Stimulated activated CD4-positive, alpha-beta T cell treated with anti-CD3 and anti-CD28 coated beads, Interleukin-2, amount 100 ng/mL, for 4 hours (primary cell): ENCODE results near the gene DLX2.
"Not testable (repeated sequence)": the region's sequence is repeated elsewhere in the genome, so short reads cannot be mapped to it uniquely, and the experiment has no call there.

Experiments used
- DNase-seq: peaks from one replicate; pipeline ENCODE4 v3.0.0-alpha.2; 2020; ENCODE audit warnings: low read depth

The DLX2 gene

DNA sequence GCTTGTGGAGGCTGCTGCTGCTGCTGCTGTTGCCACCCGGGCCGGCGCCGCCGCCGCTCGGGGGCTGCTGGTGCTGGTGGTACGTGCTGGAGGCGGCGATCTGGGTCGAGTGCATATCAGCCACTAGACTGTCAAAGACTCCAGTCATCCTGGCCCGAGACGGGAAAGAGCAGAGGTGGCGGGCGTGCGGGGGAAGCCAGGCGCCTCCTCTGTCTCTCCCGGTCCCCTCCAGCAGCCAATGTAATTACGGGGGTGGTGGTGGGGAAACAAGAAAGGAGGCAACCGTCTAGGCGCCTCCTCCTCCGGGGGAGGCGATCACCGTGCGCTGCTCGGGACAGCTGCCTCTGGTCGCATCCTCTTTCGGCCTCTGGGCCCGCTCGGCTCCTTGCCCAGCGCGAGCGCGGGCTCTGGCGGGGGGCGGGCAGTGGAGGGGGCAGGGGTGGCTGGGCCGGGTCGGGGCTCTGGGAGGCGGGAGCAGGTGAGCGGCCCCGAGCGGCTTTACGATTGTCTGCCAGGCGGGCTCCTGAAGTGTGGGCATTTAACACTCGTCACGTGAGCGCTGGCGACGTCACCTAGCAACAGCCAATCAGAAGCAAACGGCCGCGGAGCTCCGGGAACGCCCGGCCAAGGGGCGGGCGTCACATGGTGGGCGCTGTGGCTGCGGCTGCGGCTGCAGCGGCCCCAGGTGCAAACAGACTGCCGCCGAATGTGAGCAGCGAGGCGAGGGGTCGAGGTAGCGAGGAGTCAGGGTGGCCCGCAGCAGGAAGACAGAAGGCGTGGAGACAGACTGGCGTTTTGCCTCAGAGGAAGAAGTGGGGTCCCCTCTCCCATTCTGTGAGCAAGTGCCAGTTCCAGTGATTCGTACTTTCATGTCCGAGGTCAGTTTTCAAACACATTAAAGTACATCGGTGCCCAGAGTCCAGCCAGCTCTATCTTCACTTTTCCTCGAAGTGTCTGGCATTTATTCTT, at the start of gene DLX2:
TSS of gene DLX2 (minus strand) at position 510 of the 969 bp plus-strand sequence. CDS start at position 148, 362 bp downstream.
- peak; percentile 45 for DNase-seq

DNA sequence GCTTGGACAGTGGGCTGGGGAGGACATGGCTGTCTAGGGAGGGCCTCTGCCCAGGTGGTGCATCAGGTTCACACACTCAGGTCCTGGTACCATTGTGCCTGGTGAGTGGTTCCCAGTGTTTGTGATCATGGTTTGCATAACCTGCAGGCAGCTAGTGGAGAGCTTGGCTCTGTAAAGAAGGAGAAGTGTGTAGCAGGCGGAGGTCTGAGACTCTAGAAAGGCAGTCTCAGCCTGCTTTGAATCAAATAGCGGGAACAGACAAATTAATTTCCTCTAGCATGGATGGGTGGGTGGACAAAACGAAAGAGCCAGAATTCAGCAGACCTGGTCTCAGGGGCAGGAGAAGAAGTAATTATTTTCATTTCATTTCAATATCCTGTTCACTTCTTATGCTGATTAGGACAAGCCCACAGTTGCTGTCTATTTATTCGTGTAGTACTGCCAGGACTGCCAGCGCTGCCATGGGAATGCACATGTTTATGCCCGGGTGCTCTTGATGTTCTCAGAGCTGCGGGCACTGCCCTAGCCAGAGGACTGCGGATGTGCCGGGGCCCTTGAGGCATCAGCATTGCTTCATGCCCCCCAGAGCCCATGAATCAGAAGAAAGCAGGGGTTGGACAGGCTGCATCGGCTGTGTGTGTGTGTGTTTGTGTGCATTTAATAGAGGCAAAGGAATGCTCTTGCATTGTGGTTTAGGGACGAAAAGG, 45.4 kb upstream of the DLX2 start:
- no peak for DNase-seq

DNA sequence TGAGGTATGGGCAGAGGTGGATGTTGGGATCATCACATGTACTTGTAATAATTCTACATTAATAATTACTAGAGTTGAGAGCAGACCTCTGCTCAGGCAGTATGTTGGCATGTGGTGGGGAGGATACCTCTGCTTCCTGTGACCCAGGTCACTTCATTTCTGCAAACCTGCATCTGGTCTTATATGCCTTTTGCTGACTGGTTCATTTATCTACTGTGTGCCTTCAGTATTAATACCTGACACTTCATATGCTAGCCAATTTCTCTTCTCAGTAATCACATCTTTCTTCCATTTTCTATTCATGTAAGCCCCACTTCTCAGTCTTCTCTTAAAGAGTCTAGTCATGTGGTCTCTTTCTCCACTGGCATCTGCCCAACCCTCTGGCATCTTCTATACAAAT, 41.1 kb upstream of the DLX2 start:
- DNase-seq = no peak

DNA sequence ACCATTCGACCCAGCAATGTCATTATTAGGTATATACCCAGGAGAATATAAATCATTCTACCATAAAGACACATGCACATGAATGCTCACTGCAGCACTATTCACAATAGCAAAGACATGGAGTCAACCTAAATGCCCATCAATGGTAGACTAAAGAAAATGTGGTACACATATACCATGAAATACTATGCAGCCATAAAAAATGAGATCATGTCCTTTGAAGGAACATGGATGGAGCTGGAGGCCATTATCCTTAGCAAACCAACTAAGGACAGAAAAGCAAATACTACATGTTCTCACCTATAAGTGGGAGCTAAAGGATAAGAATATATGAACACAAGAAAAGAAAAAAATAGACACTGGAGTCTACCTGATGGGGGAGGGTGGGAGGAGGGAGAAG, 36.0 kb upstream of the DLX2 start:
- DNase-seq = not testable (repeated sequence)

DNA sequence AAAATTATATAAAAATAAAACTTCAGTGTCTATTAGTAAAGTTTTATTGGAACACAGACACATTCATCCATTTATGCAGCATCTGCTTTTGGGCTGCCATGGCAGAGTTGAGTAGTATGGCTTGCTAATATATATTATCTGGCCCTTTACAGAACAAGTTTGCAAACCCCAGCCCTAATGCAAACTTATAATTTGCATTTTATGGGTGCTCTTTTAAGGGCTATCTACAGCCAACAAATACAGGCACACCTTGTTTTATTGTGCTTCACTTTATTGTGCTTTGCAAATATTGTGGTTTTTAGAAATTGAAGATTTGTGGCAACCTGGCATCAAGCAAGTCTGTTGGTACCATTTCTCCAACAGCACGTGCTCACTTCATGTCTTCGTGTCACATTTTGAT, 35.2 kb upstream of the DLX2 start:
- DNase-seq = no peak

DNA sequence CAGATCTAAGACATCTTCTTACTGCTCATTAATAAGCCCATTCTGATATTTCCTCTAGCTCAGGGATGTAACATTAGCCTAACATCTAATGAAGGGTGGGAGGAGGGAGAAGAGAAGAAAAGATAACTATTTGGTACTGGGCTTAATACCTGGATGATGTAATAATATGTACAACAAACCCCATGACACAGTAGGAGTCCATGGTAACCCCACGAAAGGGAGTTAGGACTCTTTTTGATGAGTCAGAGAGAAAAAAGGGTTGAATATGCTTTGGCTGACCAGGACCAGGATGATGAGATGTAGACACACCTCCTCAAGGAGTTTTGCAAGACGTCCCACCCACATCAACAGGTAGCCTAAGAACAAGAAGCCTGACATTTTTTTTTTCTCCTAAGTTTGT, 34.4 kb upstream of the DLX2 start:
- no peak for DNase-seq

DNA sequence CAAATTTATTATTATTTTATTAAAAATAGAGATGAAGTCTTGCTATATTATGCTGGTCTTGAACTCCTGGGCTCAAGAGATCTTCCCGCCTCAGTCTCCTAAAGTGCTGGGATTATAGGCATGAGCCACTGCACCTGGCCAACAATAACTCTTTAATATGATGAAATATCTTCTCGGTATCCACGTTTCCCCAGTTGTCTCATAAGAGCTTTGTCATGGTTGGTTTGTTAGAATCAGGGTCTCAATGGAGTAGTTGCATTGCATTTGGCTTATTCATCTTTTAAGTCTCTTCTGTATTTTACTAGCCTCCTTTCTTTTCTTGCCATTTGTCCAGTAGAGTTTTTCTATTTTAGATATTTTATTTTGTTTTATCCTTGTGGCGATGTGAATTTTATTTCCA, 32.7 kb upstream of the DLX2 start:
- DNase-seq = no peak

DNA sequence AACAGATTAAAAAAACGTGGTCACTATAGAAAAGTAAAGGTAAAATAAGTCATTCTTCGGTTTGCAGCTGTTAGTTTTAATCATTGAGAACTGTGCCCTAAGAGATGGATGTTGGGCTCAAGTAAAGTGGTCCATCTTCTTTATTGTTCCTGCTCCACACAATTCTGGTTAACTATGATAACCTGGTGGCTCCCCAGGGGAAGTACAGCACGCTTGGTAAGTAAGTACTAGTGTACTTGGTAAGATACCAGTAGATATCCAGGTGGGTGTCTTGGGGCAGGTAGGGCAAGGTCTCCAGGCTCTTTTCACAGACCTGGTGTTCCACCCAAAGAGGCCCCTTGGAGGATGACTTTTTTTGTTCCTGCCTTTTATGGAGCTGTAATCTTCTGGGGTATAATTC, 31.6 kb upstream of the DLX2 start:
- no peak for DNase-seq

DNA sequence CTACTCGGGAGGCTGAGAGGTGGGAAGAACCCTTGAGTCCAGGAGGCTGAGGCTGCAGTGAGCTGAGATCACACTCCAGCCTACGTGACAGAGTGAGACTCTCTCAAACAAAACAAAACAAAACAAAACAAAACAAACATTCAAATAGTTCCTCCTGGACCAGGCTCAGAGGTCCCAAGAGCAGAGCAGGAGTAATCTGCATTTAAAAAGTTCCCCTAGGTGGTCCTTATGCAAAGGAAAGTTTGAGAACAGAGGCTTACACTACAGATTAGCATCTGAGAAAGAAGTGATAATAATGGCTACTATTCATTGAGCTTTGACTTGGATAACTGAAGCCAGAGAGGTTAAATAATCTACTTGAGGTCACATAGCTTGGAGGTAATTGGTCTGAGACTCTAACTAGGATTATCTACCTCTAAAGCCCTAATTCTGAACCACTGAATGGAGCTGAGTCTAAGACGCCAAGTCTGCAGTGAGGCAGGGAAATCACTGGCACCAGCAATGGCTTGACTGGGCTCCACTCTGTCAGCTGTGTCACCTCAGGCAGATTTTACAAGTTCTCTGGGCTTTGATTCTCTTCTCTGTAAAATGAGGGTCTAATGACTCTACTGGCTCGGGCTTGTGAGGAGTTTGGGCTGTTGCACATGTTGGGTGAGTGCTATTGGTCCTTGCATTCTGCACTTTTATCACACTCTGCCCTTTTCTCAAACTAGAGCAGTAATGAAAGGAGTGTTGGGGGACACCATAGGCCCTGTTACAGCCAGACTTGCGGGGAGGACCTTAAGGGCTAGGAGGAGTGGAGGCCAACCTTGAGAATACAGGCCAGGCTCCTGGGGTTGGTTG, 29.2 kb upstream of the DLX2 start:
- DNase-seq = no peak

DNA sequence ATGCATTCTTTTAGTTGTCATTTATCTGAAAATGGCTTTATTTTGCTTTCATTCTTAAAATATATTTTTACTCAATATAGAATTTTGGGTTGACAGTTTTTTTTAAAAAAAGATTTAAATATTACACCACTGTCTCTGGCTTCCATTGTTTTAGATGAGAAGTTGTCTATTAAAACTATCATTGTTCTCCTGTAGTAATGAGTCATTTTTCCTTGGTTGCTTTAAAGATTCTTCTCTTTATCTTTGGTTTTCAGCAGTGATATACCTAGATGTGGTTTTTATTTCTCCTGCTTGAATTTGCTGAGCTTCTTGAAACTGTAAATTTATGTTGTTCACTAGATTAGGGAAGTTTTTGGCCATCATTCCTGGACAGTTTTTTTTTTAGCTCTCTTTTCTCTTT, 26.7 kb upstream of the DLX2 start:
- no peak for DNase-seq

DNA sequence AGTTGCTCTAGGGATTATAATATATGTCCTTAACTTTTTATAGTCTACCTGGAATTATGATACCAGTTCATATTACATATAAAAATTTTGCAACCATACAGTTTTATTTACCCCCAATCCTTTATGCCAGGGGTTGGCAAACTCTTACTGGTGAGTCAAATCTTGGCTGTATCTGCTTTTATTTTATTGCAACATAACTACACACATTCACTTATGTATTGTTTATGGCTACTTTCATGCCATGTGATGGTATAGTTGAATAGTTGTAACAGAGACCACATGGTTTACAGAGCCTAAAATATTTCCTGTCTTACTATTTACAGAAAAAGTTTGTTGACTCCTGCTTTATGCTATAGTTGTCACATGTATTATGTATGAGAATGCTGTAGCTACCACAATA, 25.8 kb upstream of the DLX2 start:
- no peak for DNase-seq

DNA sequence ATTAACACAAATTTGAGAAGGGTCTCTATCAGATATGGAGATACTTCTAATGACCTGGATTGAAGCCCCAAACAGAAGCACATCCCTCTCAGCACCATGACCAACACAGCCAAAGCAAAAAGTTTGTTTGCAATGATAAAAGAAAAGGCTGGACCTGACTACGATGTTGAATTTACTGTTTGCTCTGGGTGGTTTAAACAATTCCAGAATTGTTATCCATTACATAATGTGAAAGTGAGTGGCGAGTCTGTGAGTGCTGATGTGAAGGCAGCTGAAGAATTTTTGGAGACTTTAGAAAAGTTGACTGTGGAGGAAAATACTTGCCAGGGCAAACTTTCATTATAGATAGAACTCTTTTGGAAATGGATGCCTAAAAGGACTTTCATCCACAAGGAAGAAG, 17.4 kb upstream of the DLX2 start:
- no peak for DNase-seq

DNA sequence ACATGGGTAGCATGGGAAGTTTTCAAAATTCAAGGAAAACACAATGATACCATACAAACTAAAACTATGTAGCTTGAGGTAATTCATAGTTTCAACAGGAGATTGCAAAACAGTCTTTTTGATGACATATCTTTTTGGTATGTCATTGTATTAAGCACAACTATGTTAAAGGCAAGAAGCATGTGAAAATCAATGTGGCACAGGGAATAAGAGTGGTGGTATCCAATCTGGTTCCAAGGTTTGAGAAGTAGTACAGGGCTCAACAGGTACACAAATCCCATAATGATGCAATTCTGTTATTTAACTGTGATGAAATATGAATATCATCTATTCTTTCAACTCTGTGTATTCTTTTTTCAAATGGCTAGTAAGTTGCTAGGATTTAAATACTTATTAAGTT, 16.4 kb upstream of the DLX2 start:
- no peak for DNase-seq

DNA sequence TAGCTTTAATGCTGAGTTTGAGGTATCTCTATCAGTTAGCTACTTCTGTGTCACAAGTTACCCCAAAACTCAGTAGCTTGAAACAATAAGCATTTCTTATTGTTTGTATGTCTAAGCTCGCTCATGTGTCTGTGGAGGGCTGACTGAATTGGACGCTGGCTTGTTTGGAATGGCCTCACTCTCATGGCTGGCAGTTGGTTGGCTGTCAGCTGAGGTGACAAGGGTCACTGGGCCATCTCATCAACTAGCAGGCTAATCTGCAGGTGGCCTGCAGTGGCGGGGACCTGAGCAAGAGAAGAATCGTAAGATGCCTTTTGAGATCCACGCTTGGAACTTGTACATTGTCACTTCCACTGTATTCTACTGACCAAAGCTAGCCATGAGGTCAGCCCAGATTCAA, 13.4 kb upstream of the DLX2 start:
- no peak for DNase-seq

DNA sequence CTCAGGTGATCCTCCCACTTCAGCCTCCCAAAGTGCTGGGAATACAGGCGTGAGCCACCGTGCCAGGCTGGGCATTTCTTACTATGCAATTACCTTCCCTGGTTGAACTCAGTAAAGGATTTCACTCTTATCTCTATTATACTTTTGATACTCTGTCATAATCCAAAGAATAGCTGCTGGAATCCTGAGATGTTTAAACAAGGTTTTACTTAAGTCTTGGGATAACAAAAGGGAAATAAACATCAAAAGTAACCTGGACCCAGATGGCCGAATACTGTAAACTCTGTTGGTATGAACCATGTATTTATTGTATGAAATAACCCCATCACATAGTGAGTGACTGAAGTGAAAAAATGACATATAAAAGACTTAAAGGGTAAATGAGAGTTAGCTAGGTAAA, 11.9 kb upstream of the DLX2 start:
- DNase-seq = no peak

DNA sequence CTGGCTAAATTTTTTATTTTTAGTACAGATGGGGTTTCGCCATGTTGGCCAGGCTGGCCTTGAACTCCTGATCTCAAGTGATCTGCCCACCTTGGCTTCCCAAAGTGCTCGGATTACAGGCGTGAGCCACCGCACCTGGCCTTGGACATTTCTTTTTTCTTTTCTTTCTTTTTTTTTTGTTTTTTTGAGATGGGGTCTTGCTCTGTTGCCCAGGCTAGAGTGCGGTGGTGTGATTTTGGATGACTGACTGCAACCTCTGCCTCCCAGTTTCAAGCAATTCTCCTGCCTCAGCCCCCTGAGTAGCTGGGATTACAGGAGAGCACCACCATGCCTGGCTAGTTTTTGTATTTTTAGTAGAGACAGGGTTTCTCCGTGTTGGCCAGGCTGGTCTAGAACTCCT, 11.5 kb upstream of the DLX2 start:
- DNase-seq = not testable (repeated sequence)

DNA sequence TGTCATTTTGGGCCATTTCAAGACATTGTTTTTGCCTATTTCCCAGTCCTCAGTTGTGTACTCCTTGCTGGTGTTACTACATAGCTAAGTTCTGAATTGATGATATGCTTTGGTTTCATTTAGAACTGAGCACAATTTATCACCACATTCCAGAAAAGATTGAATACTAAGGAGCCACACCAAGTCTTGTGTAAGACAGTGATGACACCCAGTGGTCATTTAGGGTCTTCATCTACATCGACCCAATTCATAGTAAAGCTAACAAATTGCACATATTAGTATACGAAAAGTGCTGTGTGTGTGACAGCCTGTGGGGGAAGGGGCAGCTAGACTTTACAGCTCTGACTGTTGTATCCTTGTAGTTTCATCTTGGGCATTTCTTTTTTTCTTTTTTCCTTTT, 10.9 kb upstream of the DLX2 start:
- no peak for DNase-seq

DNA sequence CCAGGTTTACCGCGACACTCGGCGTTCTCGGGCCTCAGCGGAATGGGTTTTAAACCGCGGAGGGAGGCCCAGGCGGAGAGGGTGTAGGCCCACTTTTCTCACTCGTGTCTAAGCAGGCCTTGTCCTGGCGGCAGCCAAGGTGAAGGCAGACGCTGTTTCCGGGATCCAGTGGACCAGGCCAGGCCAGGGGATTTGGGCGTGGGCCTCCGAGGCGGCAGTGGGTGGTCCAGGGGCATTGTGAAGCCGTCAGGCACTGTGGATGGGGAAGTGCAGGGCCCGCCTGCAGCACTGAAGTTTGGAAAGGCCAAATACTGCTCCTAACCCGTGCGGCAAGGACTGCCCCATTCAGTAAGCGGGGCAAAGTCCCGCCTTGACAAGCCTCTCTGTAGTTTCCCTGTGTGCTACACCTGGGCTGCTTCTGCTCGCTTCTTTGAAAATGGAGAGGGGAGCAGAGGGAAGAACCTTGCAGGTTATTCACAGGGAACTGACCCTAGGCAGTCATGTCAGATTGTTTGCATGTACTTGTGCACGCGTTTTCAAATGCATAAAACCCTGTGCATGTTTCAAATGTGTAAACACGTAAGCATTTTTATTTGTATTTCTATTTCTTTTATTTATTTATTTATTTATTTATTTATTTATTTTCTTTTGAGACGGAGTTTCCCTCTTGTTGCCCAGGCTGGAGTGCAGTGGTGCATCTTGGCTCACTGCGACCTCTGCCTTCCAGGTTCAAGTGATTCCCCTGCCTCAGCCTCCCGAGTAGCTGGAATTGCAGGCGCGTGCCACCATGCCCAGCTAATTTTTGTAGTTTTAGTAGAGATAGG, 7.5 kb upstream of the DLX2 start:
- no peak for DNase-seq

DNA sequence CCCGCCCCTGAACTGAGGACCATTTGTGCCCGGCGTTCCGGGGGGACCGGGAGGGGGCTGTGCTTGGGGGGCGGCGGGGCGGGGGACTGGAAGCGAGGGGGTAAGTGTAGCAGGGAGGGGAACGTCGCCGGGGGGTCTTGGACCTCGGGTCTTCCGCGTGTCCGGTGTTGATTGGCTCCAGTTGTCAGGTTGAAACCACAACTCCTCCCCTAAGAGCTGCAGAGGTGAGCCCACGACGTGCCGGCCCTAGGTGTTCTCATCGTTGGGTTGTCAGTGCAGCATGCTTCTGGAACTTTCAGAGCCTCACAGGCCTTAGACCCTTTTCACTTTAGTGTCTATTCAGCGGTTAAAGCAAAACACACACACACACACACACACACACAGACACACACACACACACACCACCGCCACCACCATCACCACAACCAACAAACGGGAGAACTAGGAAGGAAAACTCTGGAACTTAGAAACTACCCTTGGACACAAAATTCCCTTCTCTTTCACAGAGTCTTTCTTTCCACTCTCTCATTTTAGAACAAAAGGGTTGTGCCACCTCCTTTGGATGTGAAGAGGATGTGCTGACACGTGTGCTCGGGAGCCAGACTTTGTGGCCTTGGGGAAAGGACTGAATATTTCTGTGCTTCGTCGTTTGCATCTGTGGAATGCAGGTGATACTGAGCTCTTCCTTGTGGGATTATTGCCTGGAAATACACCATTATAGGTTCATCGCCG, 6.7 kb upstream of the DLX2 start:
- no peak for DNase-seq

DNA sequence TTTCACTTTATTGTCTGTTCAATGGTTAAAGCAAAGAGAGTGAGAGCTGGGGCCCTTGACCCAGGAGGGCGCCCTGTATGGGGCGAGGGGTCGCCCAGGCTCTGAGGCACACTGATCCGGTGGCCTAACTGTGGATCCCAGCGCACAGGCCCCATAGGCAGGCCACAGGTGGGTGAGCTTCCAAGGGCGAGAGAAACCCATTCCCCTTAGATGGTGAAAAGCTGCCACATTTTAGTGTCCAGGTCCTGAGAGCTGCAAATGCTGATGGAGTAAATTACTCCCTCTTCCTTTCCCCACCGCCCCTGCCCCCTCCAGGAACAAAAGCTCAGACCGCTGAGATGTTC, 5.9 kb upstream of the DLX2 start:
- DNase-seq = no peak
